Naive thymus-derived CD4-positive, alpha-beta T cell (primary cell): ENCODE results near the gene ELMO1. TPM values are rescaled to one million over a fixed set of nuclear protein-coding genes. Genes with fewer than 3 reads are reported as not detected.

ENCODE experiments used
- ATAC-seq: fragments of 150-1000 bp; cut with Tn5 transposase; 2 replicates; pipeline ENCODE4 v1.10.0; 2021; ENCODE audit warnings: mild to moderate bottlenecking, moderate library complexity
- CTCF ChIA-PET: fragments of 350-600 bp; sonication (Branson Sonifier 250); formaldehyde crosslinking; loops from one replicate; lab custom pipeline; 2021; ENCODE audit warnings: antibody characterized with exemption; lab: Charles Lee
- POLR2A ChIA-PET: fragments of 350-600 bp; sonication (Branson Sonifier 250); formaldehyde crosslinking; loops from one replicate; lab custom pipeline; 2021; ENCODE audit warnings: antibody characterized with exemption, inconsistent platforms; lab: Charles Lee
- DNase-seq, 9 donors: peaks; one replicate each; pipeline versions ENCODE4 v3.0.0 to v3.0.0-alpha.2; 2020 to 2022; ENCODE audit warnings: mixed read lengths in 1 of 9
- H3K27ac ChIP-seq: one replicate; pipeline ENCODE4 v1.7.0; 2013; ENCODE audit warnings: mild to moderate bottlenecking, low read depth, low read length, moderate library complexity
- H3K27me3 ChIP-seq, 2 donors: one replicate each; pipeline ENCODE4 v1.7.0; 2013; ENCODE audit warnings: low read length in 2 of 2, mild to moderate bottlenecking in 2 of 2, moderate library complexity in 2 of 2; ENCODE audit not compliant: control insufficient read depth in 2 of 2, insufficient read depth in 2 of 2
- H3K36me3 ChIP-seq, 3 experiments: 1 replicate in 2 of 3; 2 replicates in 1 of 3; pipeline ENCODE4 v1.7.0; 2013; ENCODE audit warnings: low read length in 3 of 3, mild to moderate bottlenecking in 3 of 3, moderate library complexity in 1 of 3; ENCODE audit not compliant: insufficient read depth in 3 of 3, control insufficient read depth in 2 of 3
- H3K4me1 ChIP-seq, 2 donors: one replicate each; pipeline ENCODE4 v1.7.0; 2013; ENCODE audit warnings: low read length in 2 of 2, mild to moderate bottlenecking in 2 of 2, moderate library complexity in 1 of 2; ENCODE audit not compliant: control insufficient read depth in 2 of 2, insufficient read depth in 2 of 2
- H3K4me3 ChIP-seq: 2 replicates; pipeline ENCODE4 v1.7.0; 2013; ENCODE audit warnings: mild to moderate bottlenecking, low read length
- H3K9me3 ChIP-seq, 3 experiments: 1 replicate in 2 of 3; 2 replicates in 1 of 3; pipeline ENCODE4 v1.7.0; 2013; ENCODE audit warnings: low read length in 3 of 3; ENCODE audit not compliant: control insufficient read depth in 2 of 3
- H3K27ac Mint-ChIP-seq, 9 donors: one replicate each; pipeline ENCODE4 v1.8.0; 2020 to 2022; ENCODE audit warnings: mixed read lengths in 9 of 9, mild to moderate bottlenecking in 8 of 9, moderate library complexity in 5 of 9, inconsistent platforms in 2 of 9
- H3K27me3 Mint-ChIP-seq, 5 donors: one replicate each; pipeline ENCODE4 v1.8.0; 2021 to 2022; ENCODE audit warnings: mixed read lengths in 5 of 5, mild to moderate bottlenecking in 1 of 5
- H3K36me3 Mint-ChIP-seq, 5 donors: one replicate each; pipeline ENCODE4 v1.8.0; 2020 to 2022; ENCODE audit warnings: mixed read lengths in 5 of 5, mild to moderate bottlenecking in 3 of 5, inconsistent platforms in 1 of 5
- H3K4me1 Mint-ChIP-seq, 7 donors: one replicate each; pipeline ENCODE4 v1.8.0; 2020 to 2022; ENCODE audit warnings: mixed read lengths in 7 of 7, mild to moderate bottlenecking in 3 of 7, inconsistent platforms in 1 of 7
- H3K4me3 Mint-ChIP-seq, 10 donors: one replicate each; pipeline ENCODE4 v1.8.0; 2020 to 2022; ENCODE audit warnings: mild to moderate bottlenecking in 10 of 10, mixed read lengths in 10 of 10, moderate library complexity in 6 of 10, inconsistent platforms in 2 of 10
- H3K9me3 Mint-ChIP-seq, 11 donors: one replicate each; pipeline ENCODE4 v1.8.0; 2020 to 2022; ENCODE audit warnings: mixed read lengths in 11 of 11, mild to moderate bottlenecking in 4 of 11, inconsistent platforms in 1 of 11, moderate library complexity in 1 of 11
- intact Hi-C, 2 donors: fragments of 100-400 bp; cut with micrococcal nuclease; formaldehyde crosslinking; loops; one replicate each; pipeline ENCODE4 v1.15.1; 2023
- polyA plus RNA-seq, 2 donors: library from polyadenylated mRNA; unstranded; fragments of 300-500 nt; fragmentation: Illumina TruSeq; gene quantifications; one replicate each; pipeline ENCODE4 v1.2.3, GENCODE V29; 2021
- total RNA-seq, 6 experiments: library from RNA in 5 of 6; stranded (reverse) in 5 of 6; gene quantifications; 1 replicate in 5 of 6; 2 replicates in 1 of 6; pipeline ENCODE4 v1.2.3 and lab custom pipeline; 2021 to 2026

ELMO1 gene, protein sequence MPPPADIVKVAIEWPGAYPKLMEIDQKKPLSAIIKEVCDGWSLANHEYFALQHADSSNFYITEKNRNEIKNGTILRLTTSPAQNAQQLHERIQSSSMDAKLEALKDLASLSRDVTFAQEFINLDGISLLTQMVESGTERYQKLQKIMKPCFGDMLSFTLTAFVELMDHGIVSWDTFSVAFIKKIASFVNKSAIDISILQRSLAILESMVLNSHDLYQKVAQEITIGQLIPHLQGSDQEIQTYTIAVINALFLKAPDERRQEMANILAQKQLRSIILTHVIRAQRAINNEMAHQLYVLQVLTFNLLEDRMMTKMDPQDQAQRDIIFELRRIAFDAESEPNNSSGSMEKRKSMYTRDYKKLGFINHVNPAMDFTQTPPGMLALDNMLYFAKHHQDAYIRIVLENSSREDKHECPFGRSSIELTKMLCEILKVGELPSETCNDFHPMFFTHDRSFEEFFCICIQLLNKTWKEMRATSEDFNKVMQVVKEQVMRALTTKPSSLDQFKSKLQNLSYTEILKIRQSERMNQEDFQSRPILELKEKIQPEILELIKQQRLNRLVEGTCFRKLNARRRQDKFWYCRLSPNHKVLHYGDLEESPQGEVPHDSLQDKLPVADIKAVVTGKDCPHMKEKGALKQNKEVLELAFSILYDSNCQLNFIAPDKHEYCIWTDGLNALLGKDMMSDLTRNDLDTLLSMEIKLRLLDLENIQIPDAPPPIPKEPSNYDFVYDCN
- total RNA-seq = 100 to 1,000 TPM; 119 to 160 (median 126) TPM
- 100 to 1,000 TPM in 1 of 2 donors, 10 to 100 TPM in 1; 63.6 to 101 TPM for polyA plus RNA-seq
- total RNA-seq (lab: John Stamatoyannopoulos, UW) = 143 reads per million, percentile 89 among the genes with 10 or more reads in this experiment

DNA sequence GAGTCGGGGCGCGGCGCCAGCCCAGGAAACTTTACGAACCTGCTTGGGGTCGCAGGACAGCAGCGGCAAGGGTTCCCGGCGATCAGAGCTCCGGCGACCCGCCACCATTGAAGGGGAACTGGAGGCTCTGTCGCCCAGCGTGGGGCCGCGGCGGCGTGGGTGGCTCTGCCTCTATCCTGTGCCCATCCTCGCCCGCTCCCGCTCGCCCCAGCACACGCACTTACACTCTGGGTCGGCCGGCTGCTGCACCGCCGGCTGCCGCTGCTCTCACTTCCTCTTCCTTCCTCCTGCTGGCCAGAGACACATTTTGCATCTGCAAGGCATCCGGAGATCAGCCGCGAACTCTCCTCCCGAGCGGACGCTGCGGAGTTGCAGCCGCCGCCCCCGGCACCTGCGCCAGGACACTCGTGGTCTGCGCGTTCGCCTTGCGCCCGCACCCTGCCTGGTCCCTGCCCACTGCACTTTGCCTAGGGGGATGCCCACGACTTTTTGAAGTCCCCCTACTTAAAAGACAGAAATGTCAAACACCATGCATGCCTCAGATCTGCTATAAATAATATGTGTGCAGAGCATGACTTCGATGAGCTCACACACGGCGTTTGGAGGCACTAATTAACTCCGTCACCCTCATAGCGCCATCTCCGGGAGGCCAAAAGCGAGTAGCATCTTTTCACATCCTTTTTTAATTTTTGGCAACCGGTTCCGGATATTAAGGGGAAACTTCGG lies at the start of gene ELMO1:
Gene ELMO1, minus strand, starts transcription at position 229 of the 726 bp plus-strand sequence. CDS start 106,174 bp downstream, outside the sequence.
- Histone ChIP-seq H3K27me3 (no peaks in the 10 kb centered on the region), H3K4me1 (peaks cover 8 to 29% of the 10 kb centered on the region in 2 donors), H3K27ac (peak within 1 kb of the TSS; percentile 89), H3K9me3 (no peaks in the 10 kb centered on the region), H3K36me3 (peaks cover 0 to 11% (median 0%) of the 10 kb centered on the region in 3 experiments), H3K4me3 (peak within 1 kb of the TSS; percentile 83)
- Mint-ChIP-seq H3K27ac (peak within 1 kb of the TSS; percentile 97 to 100 (median 99)), H3K27me3 (peaks cover 0 to 10% (median 0%) of the 10 kb centered on the region in 5 donors), H3K4me1 (peaks cover 21 to 62% (median 54%) of the 10 kb centered on the region in 7 donors), H3K9me3 (peaks cover 0 to 12% (median 0%) of the 10 kb centered on the region in 11 donors), H3K4me3 (peak within 1 kb of the TSS; percentile 94 to 99 (median 97)), H3K36me3 (peaks cover 4 to 21% (median 12%) of the 10 kb centered on the region in 5 donors)
- POLR2A ChIA-PET = interaction anchor here (0.5 to 8.0 kb wide), 23 partner anchors 8 to 1752 kb away, joined by 3 to 84 read pairs (median 5); no protein-coding TSS in a partner anchor
- intact Hi-C loops = loop anchor here (1.0 to 10.0 kb wide), 21 partner anchors 7 to 1753 kb away; partner anchors contain the start of genes SEPTIN7 (in 2 of the 2), ANLN (in 1 of the 2), EEPD1 (in 1 of the 2) and HERPUD2 (in 1 of the 2)
- DNase-seq = peak; percentile 63 to 87 (median 86)
- ATAC-seq = peak; percentile 83
- CTCF ChIA-PET = interaction anchor here (0.6 to 6.9 kb wide), 16 partner anchors 8 to 238 kb away, joined by 3 to 43 read pairs (median 3); no protein-coding TSS in a partner anchor

DNA sequence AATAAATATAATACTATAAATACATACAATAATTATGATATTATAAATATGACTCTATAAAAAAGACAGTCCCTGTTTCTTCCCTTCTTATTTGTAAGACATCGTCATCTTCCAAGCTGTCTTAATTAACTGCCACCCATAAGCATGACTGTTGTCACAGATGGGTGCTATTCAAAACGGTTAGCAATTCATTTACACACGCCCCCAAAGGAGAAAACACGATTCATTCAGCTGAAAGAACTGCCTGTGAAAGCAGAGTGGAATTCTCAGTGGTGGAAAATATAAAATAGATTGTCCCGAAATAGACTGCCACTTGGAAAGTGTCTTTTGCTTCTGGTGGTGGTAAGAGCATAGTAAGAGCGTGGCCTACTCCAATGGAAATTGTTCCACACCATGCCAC lies 48.9 kb upstream of the ELMO1 start:
- ATAC-seq (no peak), DNase-seq (no peak)
- Histone ChIP-seq H3K36me3 (no peaks in the 10 kb centered on the region), H3K9me3 (no peaks in the 10 kb centered on the region), H3K4me3 (no peak overlapping the region), H3K27me3 (no peaks in the 10 kb centered on the region), H3K27ac (no peak overlapping the region), H3K4me1 (no peaks in the 10 kb centered on the region)
- H3K4me3 Mint-ChIP-seq = no peak overlapping the region
- H3K27ac Mint-ChIP-seq = no peak overlapping the region
- H3K4me1 Mint-ChIP-seq = peaks cover 0 to 6% (median 0%) of the 10 kb centered on the region in 7 donors
- CTCF ChIA-PET = interaction anchor here (0.7 to 4.8 kb wide), 3 partner anchors 8 to 274 kb away, joined by 3 to 28 read pairs (median 3); no protein-coding TSS in a partner anchor
- intact Hi-C loops = loop anchor here in 1 of 2 donors (5.0 kb wide), 1 partner anchor 335 kb away; no protein-coding TSS in a partner anchor
- peaks cover 0 to 2% (median 0%) of the 10 kb centered on the region in 5 donors for H3K27me3 Mint-ChIP-seq
- POLR2A ChIA-PET = interaction anchor here (1.2 to 1.4 kb wide), 2 partner anchors 49 to 275 kb away, joined by 3 to 4 read pairs; partner anchors contain the start of gene ELMO1
- H3K36me3 Mint-ChIP-seq = no peaks in the 10 kb centered on the region
- no peaks in the 10 kb centered on the region for H3K9me3 Mint-ChIP-seq

GRCh38 chr7:37495574-37496184 lies 47.0 kb upstream of the ELMO1 start:
- intact Hi-C loops = loop anchor here (1.0 to 5.0 kb wide), 8 partner anchors 46 to 337 kb away; no protein-coding TSS in a partner anchor
- Histone ChIP-seq H3K4me1 (no peaks in the 10 kb centered on the region), H3K27ac (no peak overlapping the region), H3K9me3 (no peaks in the 10 kb centered on the region), H3K4me3 (no peak overlapping the region), H3K36me3 (no peaks in the 10 kb centered on the region), H3K27me3 (no peaks in the 10 kb centered on the region)
- CTCF ChIA-PET = interaction anchor here (0.8 to 4.8 kb wide), 13 partner anchors 9 to 289 kb away, joined by 3 to 28 read pairs (median 4); partner anchors contain the start of gene ELMO1
- H3K9me3 Mint-ChIP-seq = no peaks in the 10 kb centered on the region
- H3K36me3 Mint-ChIP-seq = no peaks in the 10 kb centered on the region
- DNase-seq (peak in 6 of 9 donors; percentile 16 to 46 (median 36)), ATAC-seq (peak; percentile 60)
- POLR2A ChIA-PET = interaction anchor here (0.6 to 1.5 kb wide), 2 partner anchors 47 to 776 kb away, joined by 4 to 5 read pairs; no protein-coding TSS in a partner anchor
- H3K4me3 Mint-ChIP-seq = no peak overlapping the region
- H3K27ac Mint-ChIP-seq = no peak overlapping the region
- no peaks in the 10 kb centered on the region for H3K27me3 Mint-ChIP-seq
- peaks cover 0 to 6% (median 0%) of the 10 kb centered on the region in 7 donors for H3K4me1 Mint-ChIP-seq

GRCh38 chr7:37494926-37495325 lies 46.3 kb upstream of the ELMO1 start:
- Histone ChIP-seq H3K4me1 (no peaks in the 10 kb centered on the region), H3K27me3 (no peaks in the 10 kb centered on the region), H3K27ac (no peak overlapping the region), H3K4me3 (no peak overlapping the region), H3K36me3 (no peaks in the 10 kb centered on the region), H3K9me3 (no peaks in the 10 kb centered on the region)
- no peaks in the 10 kb centered on the region for H3K27me3 Mint-ChIP-seq
- POLR2A ChIA-PET = interaction anchor here (1.5 kb wide), 1 partner anchor 46 kb away, joined by 5 read pairs; no protein-coding TSS in a partner anchor
- no peak for DNase-seq
- no peaks in the 10 kb centered on the region for H3K36me3 Mint-ChIP-seq
- no peaks in the 10 kb centered on the region for H3K9me3 Mint-ChIP-seq
- no peak overlapping the region for H3K27ac Mint-ChIP-seq
- peaks cover 0 to 6% (median 0%) of the 10 kb centered on the region in 7 donors for H3K4me1 Mint-ChIP-seq
- CTCF ChIA-PET = interaction anchor here (0.8 to 4.8 kb wide), 11 partner anchors 9 to 288 kb away, joined by 3 to 28 read pairs (median 5); partner anchors contain the start of gene ELMO1
- H3K4me3 Mint-ChIP-seq = no peak overlapping the region
- ATAC-seq = no peak
- intact Hi-C loops = loop anchor here (1.0 to 5.0 kb wide), 8 partner anchors 46 to 337 kb away; no protein-coding TSS in a partner anchor

DNA sequence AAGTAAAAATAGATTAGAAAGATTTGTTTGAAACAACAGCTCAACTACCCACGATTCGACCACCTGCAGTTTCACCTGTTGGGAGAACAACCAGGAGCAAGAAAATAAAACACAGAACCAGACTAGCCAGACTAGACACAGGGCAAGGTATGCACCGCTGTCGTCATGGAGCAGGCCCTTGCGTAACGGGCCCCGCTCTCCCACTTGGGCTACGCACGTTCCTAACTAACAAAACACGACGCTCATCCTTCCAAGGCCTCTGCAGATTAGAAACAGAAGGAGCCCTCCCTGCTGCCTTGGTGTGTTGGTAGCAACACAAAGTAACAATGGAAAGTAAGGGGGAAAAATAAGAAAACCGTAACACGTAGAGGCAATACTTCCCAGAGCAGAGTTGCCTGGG lies 45.1 kb upstream of the ELMO1 start:
- CTCF ChIA-PET = interaction anchor here (0.7 to 1.5 kb wide), 3 partner anchors 261 to 1855 kb away, joined by 3 to 4 read pairs (median 3); no protein-coding TSS in a partner anchor
- Histone ChIP-seq H3K27ac (no peak overlapping the region), H3K4me3 (no peak overlapping the region), H3K27me3 (no peaks in the 10 kb centered on the region), H3K4me1 (no peaks in the 10 kb centered on the region), H3K36me3 (no peaks in the 10 kb centered on the region), H3K9me3 (no peaks in the 10 kb centered on the region)
- Mint-ChIP-seq H3K36me3 (no peaks in the 10 kb centered on the region), H3K4me3 (no peak overlapping the region), H3K9me3 (no peaks in the 10 kb centered on the region), H3K27ac (no peak overlapping the region), H3K4me1 (peaks cover 0 to 6% (median 0%) of the 10 kb centered on the region in 7 donors), H3K27me3 (no peaks in the 10 kb centered on the region)
- POLR2A ChIA-PET = no interaction called here
- ATAC-seq (no peak), DNase-seq (no peak)
- intact Hi-C loops = no loop called here
